ENCODE measurements around the gene ZNF268.
"Not testable (repeated sequence)": the region's sequence is repeated elsewhere in the genome, so short reads cannot be mapped to it uniquely, and the experiment has no call there.

The ZNF268 gene

DNA sequence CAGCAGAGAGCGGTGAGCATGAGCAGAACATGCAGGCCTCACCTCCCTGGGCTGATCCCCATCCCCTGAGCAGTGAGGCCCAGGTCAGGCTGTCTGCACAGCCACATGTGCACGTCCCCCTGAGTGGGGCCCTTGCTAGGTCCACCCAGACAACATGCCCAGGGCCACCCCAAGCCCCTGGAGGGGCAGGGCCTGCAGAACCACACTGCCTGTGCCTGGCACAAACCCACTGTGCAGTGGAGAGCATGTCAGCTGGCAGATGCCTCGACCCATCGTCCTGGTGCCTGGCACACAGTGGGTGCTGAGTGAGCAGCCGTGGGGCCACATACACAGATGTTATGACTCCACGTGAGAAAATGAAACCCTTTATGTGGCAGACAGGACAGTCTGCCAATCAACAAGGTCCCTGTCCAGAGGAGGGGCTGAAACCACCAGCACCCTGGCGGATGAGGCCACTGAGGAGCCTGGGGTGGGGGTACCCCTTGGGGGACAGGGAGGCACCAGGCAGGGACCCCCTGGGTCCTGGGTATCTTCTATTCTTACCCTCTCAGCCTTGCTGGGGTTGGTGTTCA is 46.1 kb downstream of the ZNF268 start:
- DNase-seq = no peak

DNA sequence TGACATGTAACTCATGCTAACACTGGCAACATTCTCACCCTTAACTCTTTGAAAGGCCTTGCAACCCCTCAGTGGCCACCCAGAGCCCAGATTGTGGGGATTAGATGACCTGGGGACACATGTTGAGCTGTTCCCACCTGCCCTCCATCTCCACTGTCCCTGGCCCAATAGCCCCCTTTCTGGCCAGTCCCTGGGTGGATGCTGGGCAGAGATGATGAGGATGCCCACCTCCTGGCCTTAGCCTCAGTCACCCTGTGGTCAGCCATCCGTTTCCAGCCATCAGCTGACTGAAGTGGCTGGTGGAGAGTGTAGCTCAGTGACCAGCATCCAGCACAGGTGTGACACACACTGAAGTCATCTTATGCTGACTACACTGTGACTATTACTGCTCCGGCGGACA is 49.7 kb downstream of the ZNF268 start:
- DNase-seq = no peak

DNA sequence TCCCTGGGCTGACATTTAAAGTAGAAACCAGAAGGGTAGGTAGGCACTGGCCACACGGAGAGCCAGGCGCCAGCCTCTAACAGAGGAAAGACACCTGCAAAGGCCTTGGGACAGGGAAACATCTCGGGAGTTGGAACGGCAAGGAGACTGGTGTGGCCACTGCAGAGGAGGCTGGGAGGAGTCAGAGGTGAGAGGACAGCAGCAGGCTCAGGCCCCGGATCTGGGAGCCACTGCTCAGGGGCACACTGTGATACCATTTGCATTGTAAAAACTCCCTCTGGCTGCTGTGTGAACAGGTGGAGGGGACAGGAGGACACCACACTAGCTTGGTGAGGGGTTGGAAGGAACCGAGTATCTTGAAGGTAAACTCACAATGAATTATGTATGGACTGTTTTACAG is 51.7 kb downstream of the ZNF268 start:
- DNase-seq = no peak

DNA sequence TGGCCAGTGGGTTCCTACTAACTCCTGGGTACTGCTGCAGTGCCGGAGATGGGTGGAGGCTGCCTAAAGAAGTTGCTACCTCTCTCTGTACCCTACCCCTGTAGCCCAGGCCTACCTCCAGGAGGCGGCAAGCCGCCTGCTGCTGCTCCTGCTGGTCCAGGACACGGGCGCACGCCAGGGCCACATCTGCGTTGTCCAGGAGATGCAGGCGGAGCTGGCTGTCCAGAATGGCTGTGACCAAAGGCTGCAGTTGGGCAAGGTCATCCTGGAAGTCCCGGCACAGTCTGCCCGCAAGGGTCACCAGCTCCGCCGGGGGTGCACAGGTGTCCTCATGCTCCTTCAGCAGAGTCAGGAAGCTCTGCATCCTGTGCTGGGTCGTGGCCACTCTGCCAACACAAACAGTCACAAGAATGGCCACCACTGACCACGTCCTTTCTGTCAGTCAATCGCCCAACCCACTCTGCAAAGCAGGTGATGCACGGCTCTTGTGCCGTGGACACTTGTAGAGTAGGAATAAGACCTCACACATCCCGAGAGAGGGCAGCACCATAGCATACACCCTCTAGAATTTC is 52.8 kb downstream of the ZNF268 start:
- DNase-seq = no peak

DNA sequence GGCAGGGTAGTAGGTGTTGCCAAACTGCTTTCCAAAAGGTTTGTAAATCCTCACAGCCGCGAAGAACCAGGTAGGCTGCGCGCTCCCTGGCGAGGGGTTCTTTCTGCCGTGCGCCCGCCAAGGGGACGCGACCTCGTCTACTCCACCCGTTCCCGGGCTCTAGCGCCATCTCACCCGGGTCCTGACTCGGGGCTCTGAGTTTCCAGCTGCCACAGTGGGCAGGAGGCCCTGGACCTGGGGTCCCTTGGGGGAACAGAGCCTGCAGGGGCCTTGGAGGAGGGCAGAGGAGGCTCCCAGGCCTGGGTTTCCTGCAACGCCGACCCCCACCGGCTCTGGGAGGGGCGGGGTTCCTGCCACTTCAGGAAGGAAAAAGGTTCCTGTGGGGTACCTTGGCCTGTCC is 53.7 kb downstream of the ZNF268 start:
- DNase-seq = no peak

DNA sequence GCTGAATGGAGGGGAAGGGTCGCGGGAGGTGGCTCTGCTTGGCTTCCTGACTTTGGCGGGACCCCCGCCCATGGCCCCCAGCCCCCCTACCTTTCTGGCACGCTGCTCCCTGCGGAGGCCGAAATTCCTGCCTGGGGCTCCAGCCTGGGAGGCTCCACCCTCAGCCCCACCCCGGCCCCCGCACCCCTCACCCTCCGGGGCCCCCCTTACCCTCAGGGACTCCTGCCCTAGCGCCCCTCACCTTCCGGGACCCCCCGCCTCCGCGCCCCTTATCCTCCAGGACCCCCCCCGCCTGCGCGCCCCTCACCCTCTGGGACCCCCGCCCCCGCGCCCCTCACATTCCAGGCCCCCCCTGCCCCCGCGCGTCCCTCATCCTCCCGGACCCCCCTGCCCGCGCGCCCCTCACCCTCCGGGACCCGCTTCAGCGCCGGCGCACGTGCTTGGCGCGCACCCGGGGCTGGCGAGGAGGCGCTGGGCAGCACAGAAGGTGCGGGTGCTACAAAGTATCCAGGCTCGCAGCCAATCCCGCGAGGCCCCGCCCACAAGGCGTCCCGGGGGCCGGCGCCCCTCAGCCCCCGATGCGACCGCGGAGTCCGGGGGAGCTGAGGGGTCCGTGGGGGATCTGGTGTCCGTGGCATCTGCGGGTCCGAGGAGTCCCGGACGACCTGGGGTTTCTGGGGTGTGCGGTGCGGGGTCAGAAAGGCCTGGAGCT is 54.3 kb downstream of the ZNF268 start, which contains the start of gene ANHX:
Gene ANHX (minus strand): TSS at position 477 of the 712 bp plus-strand sequence. CDS start 1,521 bp downstream, outside the sequence.
- DNase-seq = no peak

DNA sequence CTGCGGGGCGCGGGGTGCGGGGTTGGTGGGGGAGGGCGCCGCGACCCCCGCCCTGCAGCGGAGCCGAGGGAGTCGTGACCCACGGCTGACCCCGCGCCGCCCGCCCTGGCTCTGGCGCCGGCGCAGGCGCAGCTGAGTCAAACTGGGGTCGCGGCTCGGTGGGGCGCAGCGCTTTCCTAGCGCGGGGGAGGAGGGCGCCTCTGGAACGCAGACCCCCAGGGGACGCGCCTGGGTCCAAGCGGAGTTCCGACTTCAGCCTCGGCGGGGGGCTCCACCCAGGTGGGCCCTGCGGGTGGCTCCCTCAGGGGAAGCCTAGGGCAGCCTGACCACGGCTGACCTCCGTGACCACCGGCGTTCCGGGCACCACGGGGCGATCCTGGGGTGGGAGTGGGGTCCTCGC is 54.8 kb downstream of the ZNF268 start:
- DNase-seq = no peak

DNA sequence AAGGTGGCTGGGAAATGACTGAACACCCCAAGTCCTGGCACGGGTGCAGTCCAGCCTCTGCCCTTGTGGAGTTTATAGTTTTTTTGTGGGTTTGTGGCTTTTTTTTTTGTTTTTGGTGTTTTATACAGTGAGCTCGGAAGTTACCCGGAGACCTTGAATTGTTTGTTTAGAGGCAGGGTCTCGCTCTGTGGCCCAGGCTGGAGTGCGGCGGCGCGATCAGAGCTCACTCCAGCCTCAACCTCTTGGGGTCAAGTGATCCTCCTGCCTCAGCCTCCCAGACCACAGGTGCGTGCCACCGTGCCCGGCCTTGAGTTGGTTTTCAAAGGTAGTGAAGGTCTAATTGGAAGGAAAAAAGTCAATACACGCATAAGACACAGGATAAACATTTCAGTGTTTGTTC is 55.3 kb downstream of the ZNF268 start:
- DNase-seq = no peak

DNA sequence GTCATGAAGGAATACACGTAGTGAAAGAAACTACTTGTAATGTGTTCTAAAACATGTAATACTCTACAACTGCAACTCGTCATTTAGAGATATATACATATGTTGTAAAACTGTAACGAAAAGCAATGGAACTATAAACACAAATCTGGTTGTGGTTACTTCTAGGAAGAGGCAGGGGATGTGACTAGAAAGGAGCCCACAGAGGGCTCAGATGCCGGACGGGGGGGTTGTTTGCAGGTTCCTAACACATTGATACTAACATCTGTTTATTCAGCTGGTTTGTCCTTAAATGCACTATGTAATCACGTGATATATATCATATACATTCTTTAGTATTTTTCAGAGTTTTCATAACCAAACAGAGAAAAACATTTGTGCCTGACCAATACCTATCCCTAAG is 70.4 kb downstream of the ZNF268 start:
- no peak for DNase-seq

DNA sequence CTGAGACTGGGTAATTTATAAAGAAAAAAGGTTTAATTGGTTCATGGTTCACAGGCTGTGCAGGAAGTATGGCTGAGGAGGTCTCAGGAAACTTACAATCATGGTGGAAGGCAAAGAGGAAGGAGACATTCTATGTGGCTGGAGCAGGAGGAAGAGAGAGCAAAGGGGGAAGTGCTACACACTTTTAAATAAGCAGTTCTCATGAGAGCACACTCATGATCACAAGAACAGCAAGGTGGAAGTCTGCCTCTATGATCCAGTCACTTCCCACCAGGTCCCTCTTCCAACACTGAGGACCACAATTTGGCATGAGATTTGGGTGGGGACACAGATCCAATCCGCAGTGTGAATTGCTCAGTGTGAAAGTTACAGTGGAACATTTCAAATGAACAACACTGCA is 74.5 kb downstream of the ZNF268 start:
- not testable (repeated sequence) for DNase-seq

DNA sequence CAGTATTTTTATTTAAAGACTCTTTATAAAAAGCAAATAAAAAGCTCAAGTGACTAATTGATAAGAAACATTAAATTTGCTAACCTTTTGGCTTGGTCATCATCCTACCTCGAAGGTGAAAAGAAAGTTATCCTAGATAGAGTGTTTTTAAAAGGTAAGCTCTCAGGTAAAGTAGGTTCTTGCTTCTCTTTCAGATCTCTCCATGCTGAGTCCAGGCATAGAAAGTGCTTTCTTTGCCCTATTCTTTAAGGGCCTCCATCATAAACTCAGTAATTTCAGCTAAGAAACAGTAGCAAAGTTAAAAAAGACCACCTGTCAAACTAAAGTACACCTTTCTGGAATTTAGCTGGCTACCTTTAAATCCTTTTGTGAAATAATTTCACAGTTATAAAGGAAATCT is 75.0 kb downstream of the ZNF268 start:
- no peak for DNase-seq

DNA sequence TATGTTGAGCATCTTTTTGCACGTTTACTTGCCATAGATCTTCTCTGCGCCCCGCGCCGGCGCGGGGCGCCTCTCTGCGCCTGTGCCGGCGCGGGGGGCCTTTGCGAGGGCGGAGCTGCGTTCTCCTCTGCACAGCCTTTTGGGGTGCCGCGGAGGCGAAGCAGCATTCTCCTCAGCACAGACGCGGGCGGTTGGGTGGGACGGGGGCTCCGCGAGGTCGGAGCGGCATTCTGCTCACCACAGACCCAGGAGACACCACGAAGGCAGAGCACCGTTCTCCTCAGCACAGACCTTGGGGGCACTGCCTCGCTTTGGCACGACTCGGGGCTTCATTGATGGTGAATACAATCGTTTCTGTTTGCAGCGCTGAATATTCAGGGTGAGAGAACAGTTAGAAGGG is 82.9 kb downstream of the ZNF268 start:
- DNase-seq = no peak
